ENCODE measurements around the gene EPO.

Gene EPO

DNA sequence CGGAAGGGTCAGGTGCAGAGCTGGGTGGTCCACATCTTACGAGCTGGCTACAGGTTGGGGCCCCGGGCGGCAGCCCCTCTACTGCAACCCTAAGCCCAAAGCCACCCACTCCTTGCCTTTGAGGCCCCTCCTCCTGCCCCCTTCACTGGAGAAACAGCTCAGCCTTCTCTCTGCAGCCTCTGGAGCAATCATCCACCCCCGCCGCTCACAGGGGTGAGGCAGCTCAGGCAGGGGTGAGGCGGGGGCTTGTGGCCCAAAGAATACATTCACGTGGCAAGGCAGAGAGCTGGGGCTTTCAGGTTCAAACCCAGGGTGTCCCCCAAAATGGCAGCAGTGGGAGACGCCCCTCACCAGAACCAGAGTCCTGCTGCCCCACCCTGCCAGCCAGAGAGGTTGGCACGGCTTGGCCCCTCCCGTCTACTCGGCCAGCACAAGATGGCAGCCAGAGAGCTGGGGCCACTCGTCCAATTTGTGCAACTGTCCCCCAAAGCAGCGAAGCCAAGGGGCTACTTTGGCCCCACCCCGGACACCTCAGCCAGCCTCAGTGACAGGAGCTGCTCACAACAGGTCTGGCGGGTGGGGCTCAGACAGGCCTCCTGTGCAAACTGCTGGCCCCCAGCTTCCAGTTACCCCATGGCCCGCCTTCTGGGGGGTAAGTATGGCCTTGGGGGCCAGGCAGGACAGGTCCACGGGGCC is 39.5 kb upstream of the EPO start:
- Histone ChIP-seq H3K4me1 (no peaks in the 10 kb centered on the region), H3K9ac (no peak overlapping the region), H3K27ac (no peak overlapping the region)

GRCh38 chr7:100681491-100682227 is 38.6 kb upstream of the EPO start:
- Histone ChIP-seq H3K27ac (no peak overlapping the region), H3K4me3 (ENCODE audit: low read depth, low read length) (no peak overlapping the region), H3K79me2 (no peaks in the 10 kb centered on the region), H3K4me1 (no peaks in the 10 kb centered on the region), H3K36me3 (ENCODE audit: control insufficient read depth, insufficient read depth, low read length) (no peaks in the 10 kb centered on the region), H3K9ac (no peak overlapping the region), H3K9me3 (ENCODE audit: control insufficient read depth, low read length) (no peaks in the 10 kb centered on the region), H3K4me2 (ENCODE audit: low read length) (no peak overlapping the region), H2AFZ (no peak overlapping the region), H3K27me3 (ENCODE audit: control insufficient read depth, insufficient read depth, low read length) (no peaks in the 10 kb centered on the region)
- TF ChIP-seq CTCF (IDR thresholded peaks at IDR 0.05) = no peak

More for the DNA sequence above, 39.5 kb upstream of the EPO start:
- no peak for TF ChIP-seq CTCF (IDR thresholded peaks at IDR 0.05)
- Histone ChIP-seq H3K4me3 (ENCODE audit: low read depth, low read length) (no peak overlapping the region), H3K9me3 (ENCODE audit: control insufficient read depth, low read length) (no peaks in the 10 kb centered on the region), H3K4me2 (ENCODE audit: low read length) (no peak overlapping the region), H3K36me3 (ENCODE audit: control insufficient read depth, insufficient read depth, low read length) (no peaks in the 10 kb centered on the region), H2AFZ (no peak overlapping the region), H3K79me2 (no peaks in the 10 kb centered on the region), H3K27me3 (ENCODE audit: control insufficient read depth, insufficient read depth, low read length) (no peaks in the 10 kb centered on the region)

DNA sequence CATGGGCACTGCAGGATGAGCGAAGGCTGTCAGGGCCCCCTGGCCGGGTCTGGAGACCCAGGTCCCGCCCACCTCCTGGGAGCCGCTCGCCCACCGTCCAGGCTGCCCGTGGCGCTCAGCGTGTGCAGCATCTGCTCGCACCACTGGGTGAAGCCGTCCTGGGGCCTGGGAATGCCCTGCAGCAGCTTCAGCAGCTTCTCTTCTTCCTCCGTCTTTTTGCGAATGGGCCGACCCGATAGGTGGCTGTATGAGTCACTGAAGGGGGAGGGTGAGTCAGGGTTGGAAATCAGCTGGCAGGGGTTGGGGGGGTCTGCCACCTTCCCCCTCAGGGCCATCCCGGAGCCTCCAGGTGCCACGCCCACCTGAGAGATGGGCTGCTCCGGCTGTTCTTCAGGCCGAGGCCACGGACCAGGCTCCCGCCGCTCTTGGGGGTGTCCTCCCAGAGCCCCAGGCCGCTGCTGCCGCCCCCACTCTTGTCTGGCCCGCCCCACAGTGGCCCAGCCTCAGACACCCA is 38.0 kb upstream of the EPO start:
- Histone ChIP-seq H3K4me3 (ENCODE audit: low read depth, low read length) (no peak overlapping the region), H3K4me1 (no peaks in the 10 kb centered on the region), H3K27ac (no peak overlapping the region)

GRCh38 chr7:100682991-100683658 is 37.1 kb upstream of the EPO start:
- Histone ChIP-seq H3K4me3 (ENCODE audit: low read depth, low read length) (no peak overlapping the region), H3K27me3 (ENCODE audit: control insufficient read depth, insufficient read depth, low read length) (no peaks in the 10 kb centered on the region), H3K9ac (no peak overlapping the region), H3K4me1 (no peaks in the 10 kb centered on the region), H3K4me2 (ENCODE audit: low read length) (no peak overlapping the region), H3K36me3 (ENCODE audit: control insufficient read depth, insufficient read depth, low read length) (no peaks in the 10 kb centered on the region), H2AFZ (no peak overlapping the region), H3K9me3 (ENCODE audit: control insufficient read depth, low read length) (no peaks in the 10 kb centered on the region), H3K79me2 (peaks cover 3% of the 10 kb centered on the region), H3K27ac (no peak overlapping the region)
- no peak for TF ChIP-seq CTCF (IDR thresholded peaks at IDR 0.05)

More for the DNA sequence above, 38.0 kb upstream of the EPO start:
- Histone ChIP-seq H3K9ac (no peak overlapping the region), H3K9me3 (ENCODE audit: control insufficient read depth, low read length) (no peaks in the 10 kb centered on the region), H3K36me3 (ENCODE audit: control insufficient read depth, insufficient read depth, low read length) (no peaks in the 10 kb centered on the region), H2AFZ (no peak overlapping the region), H3K27me3 (ENCODE audit: control insufficient read depth, insufficient read depth, low read length) (no peaks in the 10 kb centered on the region), H3K79me2 (no peaks in the 10 kb centered on the region), H3K4me2 (ENCODE audit: low read length) (no peak overlapping the region)
- no peak for TF ChIP-seq CTCF (IDR thresholded peaks at IDR 0.05)

Data from parathyroid adenoma (tissue), 2 donors.